ENCODE data around the gene MEF2C.
A peak's percentile ranks its signal among the peaks of the same experiment; 100 is the strongest.

MEF2C gene

GRCh38 chr5:88685591-88686541 is 197.1 kb downstream of the MEF2C start:
- TF ChIP-seq POLR2A (IDR thresholded peaks at IDR 0.05; ENCODE audit: low read depth, low read length): no peak
- DNase-seq (ENCODE audit: insufficient read length, low spot score) (no peak), FAIRE-seq (no peak)

DNA sequence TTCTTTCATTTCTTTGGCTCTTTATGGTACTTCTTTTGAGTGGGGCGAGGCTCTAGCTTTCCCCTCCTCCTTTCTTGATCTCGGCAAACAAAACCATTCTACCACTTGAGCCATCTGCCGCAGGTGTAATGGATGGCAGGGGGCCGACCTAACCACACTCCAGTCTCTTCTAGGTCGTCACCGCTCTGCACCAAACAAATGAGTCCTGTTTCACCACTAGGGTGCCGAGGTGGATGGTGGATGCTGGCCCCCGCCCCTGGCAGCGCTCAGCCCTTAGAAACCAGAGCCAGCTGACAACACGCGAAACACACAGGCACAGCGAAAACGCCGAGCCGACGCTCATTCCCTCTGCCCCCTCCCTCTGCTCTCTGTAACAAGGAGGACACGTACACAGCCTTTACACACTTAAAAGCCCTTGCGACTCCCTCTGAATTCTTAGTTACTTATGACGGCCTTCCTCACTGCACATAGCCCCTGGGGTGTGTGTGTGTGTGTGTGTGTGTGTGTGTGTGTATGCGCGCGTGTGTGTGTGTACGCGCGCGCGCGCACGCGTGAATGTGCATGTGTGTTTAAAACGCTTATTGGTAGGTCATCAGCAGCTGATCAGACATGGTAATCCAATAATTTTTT is 199.4 kb downstream of the MEF2C start:
- DNase-seq (ENCODE audit: insufficient read length, low spot score): no peak
- no peak for TF ChIP-seq POLR2A (IDR thresholded peaks at IDR 0.05; ENCODE audit: low read depth, low read length)
- no peak for FAIRE-seq

GRCh38 chr5:88682881-88683361 is 200.1 kb downstream of the MEF2C start:
- no peak for DNase-seq (ENCODE audit: insufficient read length, low spot score)
- FAIRE-seq: no peak
- TF ChIP-seq POLR2A (IDR thresholded peaks at IDR 0.05; ENCODE audit: low read depth, low read length): no peak

GRCh38 chr5:88682131-88682530 is 200.9 kb downstream of the MEF2C start:
- DNase-seq (ENCODE audit: insufficient read length, low spot score) (no peak), FAIRE-seq (no peak)
- TF ChIP-seq POLR2A (IDR thresholded peaks at IDR 0.05; ENCODE audit: low read depth, low read length): no peak

DNA sequence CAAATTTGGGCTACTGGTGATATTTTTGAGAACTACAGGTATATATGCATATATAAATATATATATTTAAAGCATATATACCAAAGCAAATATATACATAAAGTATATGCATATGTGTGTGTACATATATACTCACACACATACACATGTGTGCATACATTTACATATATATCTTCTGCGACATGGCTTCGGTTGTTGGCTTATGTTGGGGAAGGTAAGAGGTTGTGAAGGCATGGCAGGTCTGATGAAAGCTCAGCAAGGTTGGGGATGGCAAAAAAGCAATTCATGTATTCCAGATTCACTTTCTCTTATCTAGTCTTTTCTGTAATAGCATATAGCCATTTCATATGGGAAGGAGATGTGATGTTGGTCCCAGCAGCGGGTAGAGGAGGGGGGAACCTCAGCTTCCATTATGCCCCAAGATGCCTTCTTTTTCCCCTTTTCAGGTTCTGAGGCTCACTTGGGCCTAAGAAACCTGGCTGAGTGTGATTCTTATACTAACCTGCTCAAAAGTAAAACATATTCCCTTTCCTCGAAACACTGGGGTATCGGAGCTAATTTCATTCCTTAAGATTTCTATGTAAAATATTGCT is 201.7 kb downstream of the MEF2C start:
- no peak for DNase-seq (ENCODE audit: insufficient read length, low spot score)
- no peak for FAIRE-seq
- TF ChIP-seq POLR2A (IDR thresholded peaks at IDR 0.05; ENCODE audit: low read depth, low read length): no peak

GRCh38 chr5:88680253-88681132 is 202.5 kb downstream of the MEF2C start:
- no peak for FAIRE-seq
- TF ChIP-seq POLR2A (IDR thresholded peaks at IDR 0.05; ENCODE audit: low read depth, low read length): no peak

DNA sequence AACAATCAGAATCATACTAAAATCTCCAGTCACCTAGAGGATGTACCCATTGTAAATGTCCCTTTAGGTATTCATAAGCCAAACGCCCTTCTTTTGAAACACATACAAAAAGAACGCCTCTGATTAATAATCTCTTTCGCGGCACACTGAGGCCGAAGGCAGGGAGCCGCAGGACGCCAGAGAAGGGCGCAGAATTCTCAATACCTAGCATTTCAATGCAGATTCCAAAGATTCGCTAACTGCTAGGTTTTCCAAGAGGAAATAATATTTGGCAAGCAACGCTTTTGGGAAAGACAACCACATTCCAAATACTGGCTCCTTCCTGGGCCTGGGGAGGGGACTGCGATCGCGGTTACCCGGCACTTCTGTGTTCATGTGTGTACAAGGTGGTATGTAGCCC is 203.3 kb downstream of the MEF2C start:
- no peak for FAIRE-seq
- no peak for TF ChIP-seq POLR2A (IDR thresholded peaks at IDR 0.05; ENCODE audit: low read depth, low read length)
- no peak for DNase-seq (ENCODE audit: insufficient read length, low spot score)

More at GRCh38 chr5:88680253-88681132, 202.5 kb downstream of the MEF2C start:
- peak; percentile 86 for DNase-seq (ENCODE audit: insufficient read length, low spot score)

DNA sequence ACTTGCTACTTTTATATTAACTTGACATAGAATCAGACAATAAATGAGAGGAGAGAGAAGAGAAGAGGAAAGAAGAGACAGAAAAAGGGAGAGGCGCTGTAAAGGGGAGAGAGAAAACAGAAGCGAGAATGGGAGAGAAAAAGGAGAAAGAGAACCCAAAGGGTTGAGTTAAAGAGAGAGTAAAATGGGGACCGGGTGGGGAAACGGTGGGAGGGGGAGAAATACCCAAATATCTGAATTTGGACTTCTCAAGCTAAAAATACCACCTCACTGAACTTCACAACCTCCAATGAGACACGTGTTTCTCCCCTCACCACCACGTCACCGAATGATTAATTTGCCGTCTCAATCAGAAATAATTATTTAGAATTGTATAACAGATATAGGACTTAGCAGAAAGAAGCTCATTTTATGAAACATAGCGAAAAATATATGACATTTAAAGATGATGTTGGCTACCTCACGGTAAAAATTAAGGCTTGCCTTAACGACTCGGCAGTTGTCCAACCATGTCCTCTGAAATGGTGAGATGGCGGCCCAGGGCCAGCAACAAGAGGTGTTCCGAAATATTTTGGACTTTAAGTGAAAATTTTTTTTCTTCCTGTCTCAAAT is 204.1 kb downstream of the MEF2C start:
- no peak for FAIRE-seq

GRCh38 chr5:88677943-88678769 is 204.8 kb downstream of the MEF2C start:
- FAIRE-seq: no peak
- DNase-seq (ENCODE audit: insufficient read length, low spot score): no peak
- no peak for TF ChIP-seq POLR2A (IDR thresholded peaks at IDR 0.05; ENCODE audit: low read depth, low read length)

More for the DNA sequence above, 204.1 kb downstream of the MEF2C start:
- TF ChIP-seq POLR2A (IDR thresholded peaks at IDR 0.05; ENCODE audit: low read depth, low read length): no peak
- no peak for DNase-seq (ENCODE audit: insufficient read length, low spot score)

DNA sequence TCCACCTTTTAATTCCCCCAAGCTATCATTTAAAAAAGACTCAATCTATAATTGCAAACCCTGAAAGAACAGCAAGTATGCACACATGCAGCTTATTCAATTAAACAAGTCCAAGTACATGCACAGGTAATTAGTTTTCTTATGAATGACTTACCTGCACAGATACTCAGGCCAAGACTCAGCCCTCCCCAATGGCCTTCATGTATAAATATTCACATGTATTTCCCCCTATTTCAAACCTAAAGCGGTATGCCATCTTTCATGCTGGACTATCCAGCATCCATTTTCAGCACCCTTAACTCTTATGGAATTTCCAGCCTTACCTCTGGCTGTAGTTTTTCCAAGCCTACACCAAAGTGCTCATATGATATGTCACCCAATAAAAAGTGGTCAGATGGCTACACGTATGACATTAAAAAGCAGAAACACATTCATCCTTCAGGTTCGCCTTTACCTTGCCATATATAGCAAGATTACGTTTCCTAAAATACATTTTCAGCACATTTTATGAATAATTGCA is 205.5 kb downstream of the MEF2C start:
- no peak for TF ChIP-seq POLR2A (IDR thresholded peaks at IDR 0.05; ENCODE audit: low read depth, low read length)
- FAIRE-seq (no peak), DNase-seq (ENCODE audit: insufficient read length, low spot score) (no peak)

- TF ChIP-seq POLR2A (IDR thresholded peaks at IDR 0.05; ENCODE audit: low read depth, low read length): no peak
- DNase-seq (ENCODE audit: insufficient read length, low spot score) (no peak), FAIRE-seq (no peak)
Observed at GRCh38 chr5:88676637-88677375, 206.2 kb downstream of the MEF2C start.

Data from H54 (cell line).